Measurements from ENCODE around the gene TMEM63A.

GRCh38 chr1:225840223-225840610 is 42.0 kb downstream of the TMEM63A start:
- no peak for TF ChIP-seq CTCF (IDR thresholded peaks at IDR 0.05)
- TF ChIP-seq POLR2A (IDR thresholded peaks at IDR 0.05): no peak
